ENCODE results near the gene AGBL1.

The AGBL1 gene

DNA sequence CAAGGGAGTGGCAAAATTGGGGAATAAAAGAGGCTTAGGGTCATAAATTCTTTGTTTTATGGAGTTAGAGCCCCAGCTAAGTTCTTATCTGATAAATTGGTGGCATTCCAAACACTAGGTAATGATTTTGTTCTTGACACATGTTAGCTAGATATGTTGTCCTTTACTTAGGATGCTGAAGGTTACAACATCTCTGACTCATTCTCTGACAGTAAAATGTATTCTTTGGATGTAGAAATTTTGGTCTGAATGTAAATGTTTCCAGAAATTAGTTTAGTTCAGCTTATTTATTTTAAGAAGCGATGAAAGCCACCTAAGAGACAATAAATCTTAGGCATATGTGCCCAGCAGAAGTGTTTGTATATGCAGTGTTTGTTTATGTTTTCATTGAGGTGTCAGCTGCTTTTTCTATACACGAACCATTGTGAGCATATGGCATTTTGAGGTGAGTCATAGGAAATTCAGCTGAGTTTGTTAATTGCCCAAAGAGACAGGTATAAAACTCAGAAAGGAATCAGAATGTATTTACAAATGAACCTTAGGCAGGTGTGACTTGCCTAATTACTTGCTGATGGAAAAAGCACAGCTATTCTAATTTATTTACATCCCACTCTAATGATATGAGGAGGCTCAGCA is 247.7 kb downstream of the AGBL1 start:
- no peak for DNase-seq (ENCODE audit: low read depth)
- H3K4me3 ChIP-seq (ENCODE audit: low read depth, low read length) = no peak overlapping the region
- no peak for TF ChIP-seq CTCF (IDR thresholded peaks at IDR 0.05; ENCODE audit: control insufficient read depth, extremely low read depth, insufficient read depth)

DNA sequence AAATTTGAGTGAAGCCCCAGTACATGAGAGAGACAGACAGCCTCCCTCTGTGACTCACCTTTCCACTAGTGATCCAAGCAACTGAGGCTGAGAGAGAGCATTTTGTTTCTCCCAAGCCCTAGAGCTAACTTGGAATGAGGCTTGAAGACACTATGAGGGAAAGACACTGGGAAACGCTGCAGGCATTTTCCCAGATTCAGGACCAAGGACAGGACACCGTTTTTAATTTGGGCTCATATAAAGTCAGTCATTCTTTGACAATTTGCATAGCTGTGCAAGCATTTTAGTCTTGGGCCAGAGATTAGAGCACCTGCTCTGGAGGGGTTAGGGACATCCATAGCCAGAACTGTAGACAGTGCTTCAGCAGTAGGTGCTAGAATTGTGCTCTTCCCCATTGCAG is 249.0 kb downstream of the AGBL1 start:
- no peak overlapping the region for H3K4me3 ChIP-seq (ENCODE audit: low read depth, low read length)
- DNase-seq (ENCODE audit: low read depth) = peak; percentile 3
- TF ChIP-seq CTCF (IDR thresholded peaks at IDR 0.05; ENCODE audit: control insufficient read depth, extremely low read depth, insufficient read depth) = no peak

- DNase-seq (ENCODE audit: low read depth) = no peak
- H3K4me3 ChIP-seq (ENCODE audit: low read depth, low read length) = no peak overlapping the region
- no peak for TF ChIP-seq CTCF (IDR thresholded peaks at IDR 0.05; ENCODE audit: control insufficient read depth, extremely low read depth, insufficient read depth)
Observed at GRCh38 chr15:86329311-86330013, 249.8 kb downstream of the AGBL1 start.

DNA sequence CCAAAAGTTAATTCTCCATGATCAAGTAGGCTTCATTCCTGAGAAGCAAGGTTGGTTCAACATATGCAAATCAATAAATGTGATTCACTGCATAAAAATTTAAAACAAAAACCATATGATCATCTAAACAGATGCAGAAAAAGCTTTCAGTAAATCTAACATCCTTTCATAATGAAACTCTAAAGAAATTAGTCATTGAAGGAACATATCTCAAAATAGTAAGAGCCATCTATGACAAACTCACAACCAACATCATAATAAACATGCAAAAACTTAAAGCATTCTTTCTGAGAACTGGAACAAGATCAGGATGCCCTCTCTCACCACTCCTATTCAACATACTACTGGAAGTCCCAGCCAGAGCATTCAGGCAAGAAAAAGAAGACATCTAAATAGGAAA is 254.1 kb downstream of the AGBL1 start:
- TF ChIP-seq CTCF (IDR thresholded peaks at IDR 0.05; ENCODE audit: control insufficient read depth, extremely low read depth, insufficient read depth) = no peak
- no peak overlapping the region for H3K4me3 ChIP-seq (ENCODE audit: low read depth, low read length)
- DNase-seq (ENCODE audit: low read depth) = no peak

GRCh38 chr15:86336051-86336788 is 256.5 kb downstream of the AGBL1 start:
- TF ChIP-seq CTCF (IDR thresholded peaks at IDR 0.05; ENCODE audit: control insufficient read depth, extremely low read depth, insufficient read depth) = no peak
- H3K4me3 ChIP-seq (ENCODE audit: low read depth, low read length) = no peak overlapping the region
- DNase-seq (ENCODE audit: low read depth) = no peak

GRCh38 chr15:86337071-86337470 is 257.4 kb downstream of the AGBL1 start:
- H3K4me3 ChIP-seq (ENCODE audit: low read depth, low read length) = no peak overlapping the region
- TF ChIP-seq CTCF (IDR thresholded peaks at IDR 0.05; ENCODE audit: control insufficient read depth, extremely low read depth, insufficient read depth) = no peak
- no peak for DNase-seq (ENCODE audit: low read depth)

All from LNCaP clone FGC (cell line).